Stomach (tissue), 9 donors: ENCODE data around the gene TPSAB1. TPM values are rescaled to one million over a fixed set of nuclear protein-coding genes. Genes with fewer than 3 reads are reported as not detected.

ENCODE experiments used
- DNase-seq, 2 donors: peaks; one replicate each; pipeline versions ENCODE4 v3.0.0 to v3.0.0-alpha.2; 2013 to 2019
- H3K27ac ChIP-seq, 5 donors: fragments of 200-600 bp in 4 of 5; sonication (generic) in 4 of 5; one replicate each; pipeline ENCODE4 v1.5.1; 2013 to 2019; ENCODE audit warnings: mild to moderate bottlenecking in 1 of 5, moderate library complexity in 1 of 5
- H3K27me3 ChIP-seq, 3 donors: fragments of 200-600 bp; sonication (generic); one replicate each; pipeline ENCODE4 v1.5.1; 2017 to 2019; ENCODE audit warnings: mixed run types in 1 of 3
- H3K36me3 ChIP-seq, 4 donors: fragments of 200-600 bp; sonication (generic); 1 replicate in 3 of 4; 2 replicates in 1 of 4; pipeline ENCODE4 v1.5.1; 2016 to 2019
- H3K4me1 ChIP-seq, 4 donors: fragments of 200-600 bp; sonication (generic); one replicate each; pipeline ENCODE4 v1.5.1; 2016 to 2019
- H3K4me3 ChIP-seq, 4 donors: fragments of 200-600 bp; sonication (generic) in 3 of 4; one replicate each; pipeline ENCODE4 v1.5.1; 2016 to 2019; ENCODE audit warnings: mild to moderate bottlenecking in 1 of 4
- H3K9me3 ChIP-seq, 4 donors: fragments of 200-600 bp; sonication (generic); one replicate each; pipeline ENCODE4 v1.5.1; 2016 to 2019
- CTCF ChIP-seq, 7 experiments: fragments of 450-650 bp in 4 of 7; fragments of 200-600 bp in 3 of 7; sonication (generic) in 3 of 7; IDR thresholded peaks; one replicate each; pipeline ENCODE4 v1.5.1; 2016 to 2019; ENCODE audit warnings: antibody characterized with exemption in 7 of 7, control low read depth in 2 of 7, mild to moderate bottlenecking in 1 of 7
- EP300 ChIP-seq: sonication (generic); formaldehyde crosslinking; IDR thresholded peaks from one replicate; pipeline ENCODE4 v1.6.1; 2017; ENCODE audit warnings: antibody characterized with exemption
- POLR2A ChIP-seq, 4 donors: fragments of 450-650 bp; IDR thresholded peaks; one replicate each; pipeline ENCODE4 v1.6.1; 2016; ENCODE audit warnings: antibody characterized with exemption in 4 of 4, control low read depth in 2 of 4, mild to moderate bottlenecking in 1 of 4, moderate library complexity in 1 of 4
- POLR2AphosphoS5 ChIP-seq, 3 donors: sonication (generic); formaldehyde crosslinking; IDR thresholded peaks; one replicate each; pipeline ENCODE4 v1.6.1; 2016; ENCODE audit warnings: antibody characterized with exemption in 3 of 3
- WGBS, 5 donors: extraction: QIAGEN DNeasy Blood & Tissue Kit in 3 of 5; methylation state at CpG; one replicate each; pipeline versions ENCODE4 v1.1.5 to v1.1.7; 2013 to 2018; 5-methylcytosine and 5-hydroxymethylcytosine counted together
- intact Hi-C: fragments of 100-400 bp; cut with DNase I; formaldehyde crosslinking; loops from one replicate; pipeline ENCODE4 v1.15.1; 2023; ENCODE audit warnings: low total_unique reads
- polyA plus RNA-seq, 3 donors: library from polyadenylated mRNA; stranded (reverse); fragments of 200-250 nt; gene quantifications; one replicate each; pipeline ENCODE4 v1.2.3, GENCODE V29; 2013
- total RNA-seq, 5 donors: library from RNA; depleted of rRNA; stranded (reverse); fragments of >200 nt; gene quantifications; one replicate each; pipeline versions ENCODE4 v1.1.0 to v1.2.3, GENCODE V29; 2014 to 2016
- donor health status: healthy with polysubstance abuse.
- donor health status: Bipolar disorder and iron deficiency.
- donor health status: healthy.

Gene TPSAB1
- total and polyA plus RNA-seq, 8 donors = 15.4 to 202 (median 71.2) TPM

GRCh38 chr16:1279081-1279944 is 38.8 kb downstream of the TPSAB1 start:
- TF ChIP-seq EP300 = no peak
- TF ChIP-seq POLR2A (IDR thresholded peaks at IDR 0.05) = no peak
- no peak for TF ChIP-seq CTCF (IDR thresholded peaks at IDR 0.05)
- TF ChIP-seq POLR2AphosphoS5 (IDR thresholded peaks at IDR 0.05) = no peak
- intact Hi-C loops = no loop called here
- H3K4me1 ChIP-seq = no peaks in the 10 kb centered on the region
- H3K9me3 ChIP-seq = no peaks in the 10 kb centered on the region
- no peaks in the 10 kb centered on the region for H3K36me3 ChIP-seq
- H3K4me3 ChIP-seq = no peak overlapping the region
- peaks cover 3 to 83% (median 32%) of the 10 kb centered on the region in 3 donors for H3K27me3 ChIP-seq
- WGBS, 5 donors = 68 to 80% (median 77%) methylated on average over 12 to 30 of the region's 30 CpGs
- DNase-seq = no peak
- no peak overlapping the region for H3K27ac ChIP-seq

- TF ChIP-seq POLR2AphosphoS5 (IDR thresholded peaks at IDR 0.05) (no peak), POLR2A (IDR thresholded peaks at IDR 0.05) (no peak)
- Histone ChIP-seq H3K9me3 (no peaks in the 10 kb centered on the region), H3K27me3 (peaks cover 3 to 83% (median 32%) of the 10 kb centered on the region in 3 donors), H3K4me1 (no peaks in the 10 kb centered on the region), H3K27ac (no peak overlapping the region), H3K36me3 (no peaks in the 10 kb centered on the region), H3K4me3 (no peak overlapping the region)
- no peak for DNase-seq
- intact Hi-C loops = no loop called here
- 77 to 84% (median 79%) methylated on average over 21 to 29 of the region's 29 CpGs for WGBS, 5 donors
Measured at GRCh38 chr16:1279945-1280589, 39.6 kb downstream of the TPSAB1 start.

- Histone ChIP-seq H3K4me3 (no peak overlapping the region), H3K27me3 (peaks cover 8 to 85% (median 34%) of the 10 kb centered on the region in 3 donors), H3K36me3 (no peaks in the 10 kb centered on the region), H3K4me1 (no peaks in the 10 kb centered on the region), H3K27ac (no peak overlapping the region), H3K9me3 (no peaks in the 10 kb centered on the region)
- intact Hi-C loops = no loop called here
- TF ChIP-seq EP300 (no peak), POLR2A (IDR thresholded peaks at IDR 0.05) (no peak), POLR2AphosphoS5 (IDR thresholded peaks at IDR 0.05) (no peak), CTCF (IDR thresholded peaks at IDR 0.05) (no peak)
- no peak for DNase-seq
- WGBS, 5 donors = 72 to 82% (median 74%) methylated on average over 7 to 8 of the region's 8 CpGs
Measured at GRCh38 chr16:1280783-1281182, 40.3 kb downstream of the TPSAB1 start.

- DNase-seq = no peak
- no peak overlapping the region for H3K4me3 ChIP-seq
Measured at GRCh38 chr16:1281517-1281916, 41.0 kb downstream of the TPSAB1 start.

More at GRCh38 chr16:1281517-1281916, 41.0 kb downstream of the TPSAB1 start:
- no peaks in the 10 kb centered on the region for H3K9me3 ChIP-seq
- no peaks in the 10 kb centered on the region for H3K36me3 ChIP-seq
- peaks cover 7 to 85% (median 35%) of the 10 kb centered on the region in 3 donors for H3K27me3 ChIP-seq
- no peaks in the 10 kb centered on the region for H3K4me1 ChIP-seq
- H3K27ac ChIP-seq = no peak overlapping the region
- intact Hi-C loops = no loop called here
- TF ChIP-seq POLR2AphosphoS5 (IDR thresholded peaks at IDR 0.05) (no peak), POLR2A (IDR thresholded peaks at IDR 0.05) (no peak), CTCF (IDR thresholded peaks at IDR 0.05) (no peak), EP300 (no peak)
- 67 to 80% (median 74%) methylated on average over 11 to 16 of the region's 16 CpGs for WGBS, 5 donors
